Gastrocnemius medialis (tissue), 4 donors: ENCODE measurements around the gene PLAGL2.

Experiments used
- POLR2A ChIP-seq, 2 donors: fragments of 450-650 bp; IDR thresholded peaks; one replicate each; pipeline ENCODE4 v1.6.1; 2017; ENCODE audit warnings: antibody characterized with exemption in 2 of 2, mild to moderate bottlenecking in 2 of 2, moderate library complexity in 2 of 2
- TF ChIP-seq, protein P1 (sequence below), 5 experiments: fragments of 450-650 bp in 3 of 5; fragments of 200-600 bp in 2 of 5; sonication (generic) in 2 of 5; IDR thresholded peaks in 4 of 5; conservative IDR thresholded peaks in 1 of 5; 1 replicate in 4 of 5; 2 replicates in 1 of 5; pipeline ENCODE4 v1.5.1; 2016 to 2019; ENCODE audit warnings: antibody characterized with exemption in 5 of 5, mild to moderate bottlenecking in 3 of 5, moderate library complexity in 3 of 5

DNA sequence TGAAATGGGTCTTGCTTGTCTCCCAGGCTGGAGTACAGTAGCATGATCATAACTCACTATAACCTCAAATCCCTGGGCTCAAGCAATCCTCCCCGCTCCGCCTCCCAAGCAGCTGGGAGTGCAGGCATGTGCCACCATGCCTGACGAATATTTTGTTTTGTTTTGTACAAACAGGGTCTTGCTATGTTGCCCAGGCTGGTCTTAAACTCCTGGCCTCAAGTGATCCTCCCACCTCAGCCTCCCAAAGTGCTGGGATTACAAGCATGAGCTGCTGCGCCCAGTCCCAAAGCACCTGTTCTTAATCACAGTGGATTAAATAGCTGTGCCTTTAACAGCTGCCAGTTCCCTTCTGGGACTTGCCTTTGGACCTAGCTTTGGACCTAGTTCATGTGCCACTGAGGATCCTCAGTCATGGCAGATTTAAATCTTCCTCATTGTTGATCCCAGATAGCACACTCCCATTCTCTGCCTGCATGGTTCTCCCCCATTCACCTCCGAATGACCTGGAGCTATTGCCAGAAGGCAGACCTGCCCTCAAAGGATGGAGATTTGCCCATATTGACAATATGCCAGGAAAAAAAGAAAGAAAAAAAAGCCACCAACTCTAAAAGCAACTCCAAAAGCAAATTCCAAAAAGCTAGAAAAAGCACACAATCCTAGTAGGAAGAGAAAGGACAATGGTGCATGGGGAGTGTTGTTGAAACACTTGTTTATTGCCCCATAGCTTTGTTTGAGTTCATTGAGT lies 10.8 kb upstream of the PLAGL2 start:
- TF ChIP-seq POLR2A (IDR thresholded peaks at IDR 0.05): no peak
- TF ChIP-seq, protein P1, sequence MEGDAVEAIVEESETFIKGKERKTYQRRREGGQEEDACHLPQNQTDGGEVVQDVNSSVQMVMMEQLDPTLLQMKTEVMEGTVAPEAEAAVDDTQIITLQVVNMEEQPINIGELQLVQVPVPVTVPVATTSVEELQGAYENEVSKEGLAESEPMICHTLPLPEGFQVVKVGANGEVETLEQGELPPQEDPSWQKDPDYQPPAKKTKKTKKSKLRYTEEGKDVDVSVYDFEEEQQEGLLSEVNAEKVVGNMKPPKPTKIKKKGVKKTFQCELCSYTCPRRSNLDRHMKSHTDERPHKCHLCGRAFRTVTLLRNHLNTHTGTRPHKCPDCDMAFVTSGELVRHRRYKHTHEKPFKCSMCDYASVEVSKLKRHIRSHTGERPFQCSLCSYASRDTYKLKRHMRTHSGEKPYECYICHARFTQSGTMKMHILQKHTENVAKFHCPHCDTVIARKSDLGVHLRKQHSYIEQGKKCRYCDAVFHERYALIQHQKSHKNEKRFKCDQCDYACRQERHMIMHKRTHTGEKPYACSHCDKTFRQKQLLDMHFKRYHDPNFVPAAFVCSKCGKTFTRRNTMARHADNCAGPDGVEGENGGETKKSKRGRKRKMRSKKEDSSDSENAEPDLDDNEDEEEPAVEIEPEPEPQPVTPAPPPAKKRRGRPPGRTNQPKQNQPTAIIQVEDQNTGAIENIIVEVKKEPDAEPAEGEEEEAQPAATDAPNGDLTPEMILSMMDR (IDR thresholded peaks at IDR 0.05 in 4 of 5, conservative IDR thresholded peaks at IDR 0.05 in 1 of 5): no peak
